Mesodermal cell (in vitro differentiated cells): ENCODE data around the gene PRKRA.

Experiments
- H3K27ac ChIP-seq: 2 replicates; pipeline ENCODE4 v1.7.0; 2013; ENCODE audit warnings: mild to moderate bottlenecking, low read depth, low read length, moderate library complexity; ENCODE audit not compliant: severe bottlenecking
- H3K36me3 ChIP-seq: 2 replicates; pipeline ENCODE4 v1.7.1; 2013; ENCODE audit warnings: mild to moderate bottlenecking, low read length, moderate library complexity; ENCODE audit not compliant: control insufficient read depth, insufficient read depth
- H3K4me1 ChIP-seq: one replicate; pipeline ENCODE4 v1.7.1; 2013; ENCODE audit warnings: mild to moderate bottlenecking, low read length; ENCODE audit not compliant: insufficient read depth, control insufficient read depth, poor library complexity, severe bottlenecking
- H3K4me3 ChIP-seq: 2 replicates; pipeline ENCODE4 v1.7.0; 2013; ENCODE audit warnings: low read length, control low read depth, mild to moderate bottlenecking; ENCODE audit not compliant: insufficient read depth, poor library complexity, severe bottlenecking; ENCODE audit errors: extremely low read depth
- H3K9me3 ChIP-seq: 2 replicates; pipeline ENCODE4 v1.7.1; 2013; ENCODE audit warnings: mild to moderate bottlenecking, low read length, moderate library complexity; ENCODE audit not compliant: control insufficient read depth
- WGBS, 2 experiments: methylation state at CpG; one replicate each; pipeline ENCODE4 v1.1.5; 2013; ENCODE audit warnings: missing lambda C conversion rate in 2 of 2; ENCODE audit not compliant: insufficient coverage in 2 of 2; 5-methylcytosine and 5-hydroxymethylcytosine counted together

Gene PRKRA

GRCh38 chr2:178395941-178396570, 54.9 kb downstream of the PRKRA start:
- 80 to 100% methylated on average over 1 of the region's 8 CpGs for WGBS, 2 experiments
- Histone ChIP-seq H3K27ac (no peak overlapping the region), H3K9me3 (no peaks in the 10 kb centered on the region), H3K4me1 (no peaks in the 10 kb centered on the region), H3K36me3 (no peaks in the 10 kb centered on the region), H3K4me3 (no peak overlapping the region)

GRCh38 chr2:178395295-178395694, 55.7 kb downstream of the PRKRA start:
- no peaks in the 10 kb centered on the region for H3K36me3 ChIP-seq
- no peaks in the 10 kb centered on the region for H3K4me1 ChIP-seq
- no peaks in the 10 kb centered on the region for H3K9me3 ChIP-seq
- no peak overlapping the region for H3K4me3 ChIP-seq
- no peak overlapping the region for H3K27ac ChIP-seq
- WGBS, 2 experiments = 100% methylated on average over 1 to 2 of the region's 2 CpGs

GRCh38 chr2:178394859-178395258, 56.1 kb downstream of the PRKRA start:
- H3K4me1 ChIP-seq = no peaks in the 10 kb centered on the region
- H3K27ac ChIP-seq = no peak overlapping the region
- H3K36me3 ChIP-seq = no peaks in the 10 kb centered on the region
- no peak overlapping the region for H3K4me3 ChIP-seq
- H3K9me3 ChIP-seq = no peaks in the 10 kb centered on the region

- WGBS, 2 experiments = no CpG with 5 or more reads among the region's 3 CpGs
- no peak overlapping the region for H3K27ac ChIP-seq
- no peak overlapping the region for H3K4me3 ChIP-seq
- H3K9me3 ChIP-seq = no peaks in the 10 kb centered on the region
- H3K36me3 ChIP-seq = no peaks in the 10 kb centered on the region
- H3K4me1 ChIP-seq = no peaks in the 10 kb centered on the region
These were observed 58.8 kb downstream of the PRKRA start for GRCh38 chr2:178392215-178392614.

GRCh38 chr2:178391701-178392100, 59.3 kb downstream of the PRKRA start:
- Histone ChIP-seq H3K4me1 (no peaks in the 10 kb centered on the region), H3K27ac (no peak overlapping the region), H3K9me3 (no peaks in the 10 kb centered on the region), H3K36me3 (no peaks in the 10 kb centered on the region), H3K4me3 (no peak overlapping the region)
- 94 to 100% methylated on average over 3 of the region's 4 CpGs for WGBS, 2 experiments

GRCh38 chr2:178388287-178388686, 62.7 kb downstream of the PRKRA start:
- H3K27ac ChIP-seq = no peak overlapping the region
- no peaks in the 10 kb centered on the region for H3K9me3 ChIP-seq
- H3K36me3 ChIP-seq = no peaks in the 10 kb centered on the region
- 89 to 96% methylated on average over 3 to 6 of the region's 7 CpGs for WGBS, 2 experiments
- no peak overlapping the region for H3K4me3 ChIP-seq
- no peaks in the 10 kb centered on the region for H3K4me1 ChIP-seq

- Histone ChIP-seq H3K36me3 (no peaks in the 10 kb centered on the region), H3K9me3 (no peaks in the 10 kb centered on the region), H3K27ac (no peak overlapping the region), H3K4me3 (no peak overlapping the region), H3K4me1 (no peaks in the 10 kb centered on the region)
- 80% methylated on average over 1 of the region's 1 CpG; no CpG with 5 or more reads in 1 of the 2 experiments for WGBS, 2 experiments
These were observed 63.9 kb downstream of the PRKRA start for GRCh38 chr2:178386986-178387597.

GRCh38 chr2:178385595-178386148, 65.3 kb downstream of the PRKRA start:
- H3K4me3 ChIP-seq = no peak overlapping the region
- H3K9me3 ChIP-seq = no peaks in the 10 kb centered on the region
- no peaks in the 10 kb centered on the region for H3K36me3 ChIP-seq
- H3K4me1 ChIP-seq = no peaks in the 10 kb centered on the region
- no peak overlapping the region for H3K27ac ChIP-seq
- WGBS, 2 experiments = 100% methylated on average over 2 of the region's 4 CpGs; no CpG with 5 or more reads in 1 of the 2 experiments

GRCh38 chr2:178383718-178384117, 67.3 kb downstream of the PRKRA start:
- Histone ChIP-seq H3K4me1 (no peaks in the 10 kb centered on the region), H3K27ac (no peak overlapping the region), H3K4me3 (no peak overlapping the region), H3K36me3 (no peaks in the 10 kb centered on the region), H3K9me3 (no peaks in the 10 kb centered on the region)
- 100% methylated on average over 3 of the region's 5 CpGs; no CpG with 5 or more reads in 1 of the 2 experiments for WGBS, 2 experiments
